GM23338 (cell line): ENCODE results near the gene RTEL1. TPM values are rescaled to one million over a fixed set of nuclear protein-coding genes. Genes with fewer than 3 reads are reported as not detected.

Experiments used
- CREB1 ChIP-seq: fragments of 250-450 bp; sonication (Bioruptor Pico); IDR thresholded peaks from 2 replicates; pipeline ENCODE4 v1.5.0; 2020; ENCODE audit warnings: low read depth, mild to moderate bottlenecking, moderate library complexity
- CTCF ChIP-seq, 2 experiments: fragments of 200-600 bp in 1 of 2; sonication (generic) in 1 of 2; conservative IDR thresholded peaks; 2 replicates each; pipeline versions ENCODE4 v1.5.1 to v1.6.1; 2016 to 2017; ENCODE audit warnings: antibody characterized with exemption in 2 of 2, low read depth in 2 of 2, mild to moderate bottlenecking in 2 of 2, moderate library complexity in 1 of 2
- EZH2 ChIP-seq: fragments of 200-600 bp; sonication (generic); IDR thresholded peaks from one replicate; pipeline ENCODE4 v1.8.0; 2017; ENCODE audit warnings: antibody characterized with exemption, mild to moderate bottlenecking, low read depth; ENCODE audit not compliant: unreplicated experiment
- EZH2phosphoT487 ChIP-seq: fragments of 200-600 bp; sonication (generic); IDR thresholded peaks from one replicate; pipeline ENCODE4 v1.8.1; 2018; ENCODE audit warnings: antibody characterized with exemption; ENCODE audit not compliant: unreplicated experiment
- NANOG ChIP-seq: IDR thresholded peaks from 2 replicates; pipeline ENCODE4 v1.6.1; 2016; ENCODE audit warnings: antibody characterized with exemption, borderline replicate concordance
- POLR2AphosphoS5 ChIP-seq: IDR thresholded peaks from 2 replicates; pipeline ENCODE4 v1.6.1; 2016; ENCODE audit warnings: antibody characterized with exemption, low read depth
- STAT1 ChIP-seq: IDR thresholded peaks from one replicate; pipeline ENCODE4 v1.6.1; 2016; ENCODE audit warnings: antibody characterized with exemption; ENCODE audit not compliant: unreplicated experiment
- polyA plus RNA-seq: library from polyadenylated mRNA; unstranded; fragments of >200 nt; fragmentation: Nextera tagmentation; extraction: Ambion mirVana; gene quantifications from 2 replicates; pipeline ENCODE4 v1.2.1, GENCODE V29; 2016
- total RNA-seq: library from RNA; depleted of rRNA; stranded (reverse); fragments of >200 nt; shearing (Covaris generic); gene quantifications from 2 replicates; pipeline ENCODE4 v1.2.3, GENCODE V29; 2014
- TF ChIP-seq, protein P1 (sequence below): fragments of 250-450 bp; sonication (Bioruptor Pico); IDR thresholded peaks from 2 replicates; pipeline ENCODE4 v1.5.0; 2020; ENCODE audit warnings: mild to moderate bottlenecking, moderate library complexity
- TF ChIP-seq, protein P2 (sequence below): IDR thresholded peaks from one replicate; pipeline ENCODE4 v1.6.1; 2018; ENCODE audit warnings: antibody characterized with exemption; ENCODE audit not compliant: unreplicated experiment
- TF ChIP-seq, protein P3 (sequence below): IDR thresholded peaks from 2 replicates; pipeline ENCODE4 v1.6.1; 2016; ENCODE audit warnings: antibody characterized with exemption

Gene RTEL1
- total and polyA plus RNA-seq, 2 experiments from 2014 or later = 14.2 to 34.5 TPM

- TF ChIP-seq, protein P1, sequence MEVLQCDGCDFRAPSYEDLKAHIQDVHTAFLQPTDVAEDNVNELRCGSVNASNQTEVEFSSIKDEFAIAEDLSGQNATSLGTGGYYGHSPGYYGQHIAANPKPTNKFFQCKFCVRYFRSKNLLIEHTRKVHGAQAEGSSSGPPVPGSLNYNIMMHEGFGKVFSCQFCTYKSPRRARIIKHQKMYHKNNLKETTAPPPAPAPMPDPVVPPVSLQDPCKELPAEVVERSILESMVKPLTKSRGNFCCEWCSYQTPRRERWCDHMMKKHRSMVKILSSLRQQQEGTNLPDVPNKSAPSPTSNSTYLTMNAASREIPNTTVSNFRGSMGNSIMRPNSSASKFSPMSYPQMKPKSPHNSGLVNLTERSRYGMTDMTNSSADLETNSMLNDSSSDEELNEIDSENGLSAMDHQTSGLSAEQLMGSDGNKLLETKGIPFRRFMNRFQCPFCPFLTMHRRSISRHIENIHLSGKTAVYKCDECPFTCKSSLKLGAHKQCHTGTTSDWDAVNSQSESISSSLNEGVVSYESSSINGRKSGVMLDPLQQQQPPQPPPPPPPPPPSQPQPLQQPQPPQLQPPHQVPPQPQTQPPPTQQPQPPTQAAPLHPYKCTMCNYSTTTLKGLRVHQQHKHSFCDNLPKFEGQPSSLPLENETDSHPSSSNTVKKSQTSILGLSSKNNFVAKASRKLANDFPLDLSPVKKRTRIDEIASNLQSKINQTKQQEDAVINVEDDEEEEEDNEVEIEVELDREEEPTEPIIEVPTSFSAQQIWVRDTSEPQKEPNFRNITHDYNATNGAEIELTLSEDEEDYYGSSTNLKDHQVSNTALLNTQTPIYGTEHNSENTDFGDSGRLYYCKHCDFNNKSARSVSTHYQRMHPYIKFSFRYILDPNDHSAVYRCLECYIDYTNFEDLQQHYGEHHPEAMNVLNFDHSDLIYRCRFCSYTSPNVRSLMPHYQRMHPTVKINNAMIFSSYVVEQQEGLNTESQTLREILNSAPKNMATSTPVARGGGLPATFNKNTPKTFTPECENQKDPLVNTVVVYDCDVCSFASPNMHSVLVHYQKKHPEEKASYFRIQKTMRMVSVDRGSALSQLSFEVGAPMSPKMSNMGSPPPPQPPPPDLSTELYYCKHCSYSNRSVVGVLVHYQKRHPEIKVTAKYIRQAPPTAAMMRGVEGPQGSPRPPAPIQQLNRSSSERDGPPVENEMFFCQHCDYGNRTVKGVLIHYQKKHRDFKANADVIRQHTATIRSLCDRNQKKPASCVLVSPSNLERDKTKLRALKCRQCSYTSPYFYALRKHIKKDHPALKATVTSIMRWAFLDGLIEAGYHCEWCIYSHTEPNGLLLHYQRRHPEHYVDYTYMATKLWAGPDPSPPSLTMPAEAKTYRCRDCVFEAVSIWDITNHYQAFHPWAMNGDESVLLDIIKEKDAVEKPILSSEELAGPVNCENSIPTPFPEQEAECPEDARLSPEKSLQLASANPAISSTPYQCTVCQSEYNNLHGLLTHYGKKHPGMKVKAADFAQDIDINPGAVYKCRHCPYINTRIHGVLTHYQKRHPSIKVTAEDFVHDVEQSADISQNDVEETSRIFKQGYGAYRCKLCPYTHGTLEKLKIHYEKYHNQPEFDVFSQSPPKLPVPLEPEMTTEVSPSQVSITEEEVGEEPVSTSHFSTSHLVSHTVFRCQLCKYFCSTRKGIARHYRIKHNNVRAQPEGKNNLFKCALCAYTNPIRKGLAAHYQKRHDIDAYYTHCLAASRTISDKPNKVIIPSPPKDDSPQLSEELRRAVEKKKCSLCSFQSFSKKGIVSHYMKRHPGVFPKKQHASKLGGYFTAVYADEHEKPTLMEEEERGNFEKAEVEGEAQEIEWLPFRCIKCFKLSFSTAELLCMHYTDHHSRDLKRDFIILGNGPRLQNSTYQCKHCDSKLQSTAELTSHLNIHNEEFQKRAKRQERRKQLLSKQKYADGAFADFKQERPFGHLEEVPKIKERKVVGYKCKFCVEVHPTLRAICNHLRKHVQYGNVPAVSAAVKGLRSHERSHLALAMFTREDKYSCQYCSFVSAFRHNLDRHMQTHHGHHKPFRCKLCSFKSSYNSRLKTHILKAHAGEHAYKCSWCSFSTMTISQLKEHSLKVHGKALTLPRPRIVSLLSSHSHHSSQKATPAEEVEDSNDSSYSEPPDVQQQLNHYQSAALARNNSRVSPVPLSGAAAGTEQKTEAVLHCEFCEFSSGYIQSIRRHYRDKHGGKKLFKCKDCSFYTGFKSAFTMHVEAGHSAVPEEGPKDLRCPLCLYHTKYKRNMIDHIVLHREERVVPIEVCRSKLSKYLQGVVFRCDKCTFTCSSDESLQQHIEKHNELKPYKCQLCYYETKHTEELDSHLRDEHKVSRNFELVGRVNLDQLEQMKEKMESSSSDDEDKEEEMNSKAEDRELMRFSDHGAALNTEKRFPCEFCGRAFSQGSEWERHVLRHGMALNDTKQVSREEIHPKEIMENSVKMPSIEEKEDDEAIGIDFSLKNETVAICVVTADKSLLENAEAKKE = no peak
- no peak for TF ChIP-seq NANOG
- TF ChIP-seq EZH2 = no peak
- TF ChIP-seq CTCF (conservative IDR thresholded peaks at IDR 0.05; ENCODE audit: low read depth in 2 of 2) = no peak
- TF ChIP-seq, protein P2, sequence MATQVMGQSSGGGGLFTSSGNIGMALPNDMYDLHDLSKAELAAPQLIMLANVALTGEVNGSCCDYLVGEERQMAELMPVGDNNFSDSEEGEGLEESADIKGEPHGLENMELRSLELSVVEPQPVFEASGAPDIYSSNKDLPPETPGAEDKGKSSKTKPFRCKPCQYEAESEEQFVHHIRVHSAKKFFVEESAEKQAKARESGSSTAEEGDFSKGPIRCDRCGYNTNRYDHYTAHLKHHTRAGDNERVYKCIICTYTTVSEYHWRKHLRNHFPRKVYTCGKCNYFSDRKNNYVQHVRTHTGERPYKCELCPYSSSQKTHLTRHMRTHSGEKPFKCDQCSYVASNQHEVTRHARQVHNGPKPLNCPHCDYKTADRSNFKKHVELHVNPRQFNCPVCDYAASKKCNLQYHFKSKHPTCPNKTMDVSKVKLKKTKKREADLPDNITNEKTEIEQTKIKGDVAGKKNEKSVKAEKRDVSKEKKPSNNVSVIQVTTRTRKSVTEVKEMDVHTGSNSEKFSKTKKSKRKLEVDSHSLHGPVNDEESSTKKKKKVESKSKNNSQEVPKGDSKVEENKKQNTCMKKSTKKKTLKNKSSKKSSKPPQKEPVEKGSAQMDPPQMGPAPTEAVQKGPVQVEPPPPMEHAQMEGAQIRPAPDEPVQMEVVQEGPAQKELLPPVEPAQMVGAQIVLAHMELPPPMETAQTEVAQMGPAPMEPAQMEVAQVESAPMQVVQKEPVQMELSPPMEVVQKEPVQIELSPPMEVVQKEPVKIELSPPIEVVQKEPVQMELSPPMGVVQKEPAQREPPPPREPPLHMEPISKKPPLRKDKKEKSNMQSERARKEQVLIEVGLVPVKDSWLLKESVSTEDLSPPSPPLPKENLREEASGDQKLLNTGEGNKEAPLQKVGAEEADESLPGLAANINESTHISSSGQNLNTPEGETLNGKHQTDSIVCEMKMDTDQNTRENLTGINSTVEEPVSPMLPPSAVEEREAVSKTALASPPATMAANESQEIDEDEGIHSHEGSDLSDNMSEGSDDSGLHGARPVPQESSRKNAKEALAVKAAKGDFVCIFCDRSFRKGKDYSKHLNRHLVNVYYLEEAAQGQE = no peak
- TF ChIP-seq STAT1 = no peak
- TF ChIP-seq, protein P3, sequence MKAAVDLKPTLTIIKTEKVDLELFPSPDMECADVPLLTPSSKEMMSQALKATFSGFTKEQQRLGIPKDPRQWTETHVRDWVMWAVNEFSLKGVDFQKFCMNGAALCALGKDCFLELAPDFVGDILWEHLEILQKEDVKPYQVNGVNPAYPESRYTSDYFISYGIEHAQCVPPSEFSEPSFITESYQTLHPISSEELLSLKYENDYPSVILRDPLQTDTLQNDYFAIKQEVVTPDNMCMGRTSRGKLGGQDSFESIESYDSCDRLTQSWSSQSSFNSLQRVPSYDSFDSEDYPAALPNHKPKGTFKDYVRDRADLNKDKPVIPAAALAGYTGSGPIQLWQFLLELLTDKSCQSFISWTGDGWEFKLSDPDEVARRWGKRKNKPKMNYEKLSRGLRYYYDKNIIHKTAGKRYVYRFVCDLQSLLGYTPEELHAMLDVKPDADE = no peak
- no peak for TF ChIP-seq CREB1
- TF ChIP-seq EZH2phosphoT487 = no peak
- no peak for TF ChIP-seq POLR2AphosphoS5
These were observed 86.0 kb downstream of the RTEL1 start (continued) for GRCh38 chr20:63744158-63744557.
